Measurements from ENCODE around the gene GPRC5C. TPM values are rescaled to one million over a fixed set of nuclear protein-coding genes. Genes with fewer than 3 reads are reported as not detected.

The GPRC5C gene
- total RNA-seq, 4 donors from 2014 or later: 73.2 to 194 (median 163) TPM

DNA sequence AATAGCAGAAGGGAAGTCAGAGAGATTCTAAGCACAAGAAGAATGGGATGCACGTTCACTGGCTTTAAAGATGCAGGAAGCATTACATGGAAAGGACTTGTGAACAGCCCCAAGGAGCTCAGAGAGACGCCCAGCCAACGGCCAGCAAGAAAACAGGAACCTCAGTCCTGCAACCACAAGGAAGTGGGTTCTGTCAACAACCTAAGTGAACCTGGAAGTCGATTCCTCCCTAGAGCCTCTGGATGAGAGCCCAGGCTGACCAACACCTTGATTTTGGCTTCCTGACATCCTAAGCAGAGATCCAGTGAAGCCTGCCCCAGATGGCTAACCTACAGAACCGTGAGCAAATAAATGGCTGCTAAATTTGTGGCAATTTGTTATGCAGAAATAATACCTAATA lies 40.1 kb upstream of the GPRC5C start:
- WGBS, 2 donors: 67 to 70% methylated on average over 5 of the region's 5 CpGs
- no peaks in the 10 kb centered on the region for H3K36me3 ChIP-seq
- intact Hi-C loops (cut with DNase I): no loop called here
- TF ChIP-seq POLR2A (IDR thresholded peaks at IDR 0.05) (no peak), CTCF (IDR thresholded peaks at IDR 0.05) (no peak)
- no peaks in the 10 kb centered on the region for H3K27me3 ChIP-seq
- no peak for DNase-seq
- H3K27ac ChIP-seq: no peak overlapping the region
- peaks cover 4% of the 10 kb centered on the region in 2 donors for H3K4me1 ChIP-seq
- no peak overlapping the region for H3K4me3 ChIP-seq (replicated peaks in 1 of 3)
- H3K9me3 ChIP-seq: no peaks in the 10 kb centered on the region

- 68 to 71% methylated on average over 5 of the region's 5 CpGs for WGBS, 2 donors
- TF ChIP-seq CTCF (IDR thresholded peaks at IDR 0.05) (no peak), POLR2A (IDR thresholded peaks at IDR 0.05) (no peak)
- no peak for DNase-seq
- Histone ChIP-seq H3K27ac (no peak overlapping the region), H3K36me3 (no peaks in the 10 kb centered on the region), H3K4me1 (peaks cover 4% of the 10 kb centered on the region in 2 donors), H3K9me3 (no peaks in the 10 kb centered on the region), H3K4me3 (replicated peaks in 1 of 3) (no peak overlapping the region), H3K27me3 (no peaks in the 10 kb centered on the region)
- intact Hi-C loops (cut with DNase I): no loop called here
Measured at GRCh38 chr17:74392848-74393247, 39.0 kb upstream of the GPRC5C start.

- TF ChIP-seq CTCF (IDR thresholded peaks at IDR 0.05): no peak
- no peak for TF ChIP-seq POLR2A (IDR thresholded peaks at IDR 0.05)
- intact Hi-C loops (cut with DNase I): no loop called here
- Histone ChIP-seq H3K4me3 (replicated peaks in 1 of 3) (no peak overlapping the region), H3K36me3 (no peaks in the 10 kb centered on the region), H3K27ac (no peak overlapping the region), H3K4me1 (peaks cover 4% of the 10 kb centered on the region in 2 donors), H3K9me3 (no peaks in the 10 kb centered on the region), H3K27me3 (no peaks in the 10 kb centered on the region)
- no peak for DNase-seq
- 80 to 87% methylated on average over 6 of the region's 6 CpGs for WGBS, 2 donors
Measured at GRCh38 chr17:74393346-74393942, 38.4 kb upstream of the GPRC5C start.

DNA sequence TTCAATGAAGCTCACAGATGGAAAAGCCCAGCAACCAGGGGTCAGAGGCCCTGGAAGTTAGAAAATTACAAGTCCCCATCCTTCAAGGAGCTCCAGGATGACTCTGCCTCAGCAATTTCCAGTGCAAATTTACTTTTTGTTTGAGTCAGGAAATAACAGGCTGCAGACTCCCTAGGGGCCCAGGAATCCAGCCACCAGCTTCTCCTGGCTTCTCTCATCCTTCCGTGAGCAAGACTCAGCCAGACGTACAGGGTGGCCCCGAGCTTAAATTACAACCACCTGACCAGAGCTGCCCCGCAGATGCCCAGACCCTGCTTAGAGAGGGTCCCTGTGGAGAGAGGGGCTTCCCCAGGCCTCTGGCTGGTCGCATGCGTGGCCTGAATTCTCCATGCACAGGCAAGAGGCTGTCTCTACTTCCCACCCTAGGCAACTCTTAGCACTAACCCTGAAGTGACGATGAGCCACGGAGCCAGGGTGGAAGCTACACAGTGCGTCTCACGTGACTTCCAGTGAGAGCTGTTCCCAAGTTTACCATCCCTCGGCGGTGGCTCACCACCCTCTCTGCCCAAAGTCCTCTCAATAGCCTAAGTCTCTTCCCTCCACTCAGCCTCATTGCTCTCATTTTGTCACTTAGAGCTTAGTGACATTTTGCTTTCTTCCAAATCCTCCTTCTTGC lies 37.5 kb upstream of the GPRC5C start:
- Histone ChIP-seq H3K27ac (no peak overlapping the region), H3K27me3 (no peaks in the 10 kb centered on the region), H3K4me1 (peaks cover 4% of the 10 kb centered on the region in 2 donors), H3K36me3 (no peaks in the 10 kb centered on the region), H3K9me3 (no peaks in the 10 kb centered on the region), H3K4me3 (replicated peaks in 1 of 3) (no peak overlapping the region)
- intact Hi-C loops (cut with DNase I): no loop called here
- 90 to 94% methylated on average over 6 to 12 of the region's 12 CpGs for WGBS, 2 donors
- TF ChIP-seq CTCF (IDR thresholded peaks at IDR 0.05) (no peak), POLR2A (IDR thresholded peaks at IDR 0.05) (no peak)
- DNase-seq: no peak

- Histone ChIP-seq H3K36me3 (no peaks in the 10 kb centered on the region), H3K27me3 (no peaks in the 10 kb centered on the region), H3K4me1 (peaks cover 4% of the 10 kb centered on the region in 2 donors), H3K9me3 (no peaks in the 10 kb centered on the region), H3K27ac (no peak overlapping the region), H3K4me3 (replicated peaks in 1 of 3) (no peak overlapping the region)
- intact Hi-C loops (cut with DNase I): no loop called here
- WGBS, 2 donors: 90 to 93% methylated on average over 7 of the region's 7 CpGs
- no peak for TF ChIP-seq POLR2A (IDR thresholded peaks at IDR 0.05)
- TF ChIP-seq CTCF (IDR thresholded peaks at IDR 0.05): no peak
- DNase-seq: no peak
Measured at GRCh38 chr17:74394977-74395376, 36.9 kb upstream of the GPRC5C start.
